GM21737 (cell line): ENCODE data around the gene RNF220.

Experiments used
- ATAC-seq: cut with Tn5 transposase; IDR thresholded peaks from one replicate; pipeline ENCODE4 v1.9.1; 2021; ENCODE audit warnings: mild to moderate bottlenecking, moderate library complexity; ENCODE audit not compliant: unreplicated experiment

The RNF220 gene

GRCh38 chr1:44405031-44405797, at the start of gene RNF220:
RNF220 (plus strand) TSS chr1:44405255.
- ATAC-seq = no peak

GRCh38 chr1:44355582-44356305, 49.3 kb upstream of the RNF220 start:
- no peak for ATAC-seq

GRCh38 chr1:44357710-44358109, 47.3 kb upstream of the RNF220 start:
- no peak for ATAC-seq

GRCh38 chr1:44359234-44359935, 45.7 kb upstream of the RNF220 start:
- no peak for ATAC-seq

GRCh38 chr1:44361478-44361877, 43.6 kb upstream of the RNF220 start:
- no peak for ATAC-seq

- ATAC-seq = no peak
Observed at GRCh38 chr1:44366371-44366975, 38.6 kb upstream of the RNF220 start.

- ATAC-seq = no peak
Observed at GRCh38 chr1:44367944-44368343, 37.1 kb upstream of the RNF220 start.

- ATAC-seq = no peak
Observed at GRCh38 chr1:44368471-44369151, 36.4 kb upstream of the RNF220 start.

- ATAC-seq = no peak
Observed at GRCh38 chr1:44371206-44371605, 33.8 kb upstream of the RNF220 start.

- ATAC-seq = no peak
Observed at GRCh38 chr1:44375547-44375946, 29.5 kb upstream of the RNF220 start.

GRCh38 chr1:44377925-44378784, 26.9 kb upstream of the RNF220 start:
- no peak for ATAC-seq

GRCh38 chr1:44380666-44381177, 24.3 kb upstream of the RNF220 start:
- ATAC-seq = no peak

GRCh38 chr1:44388551-44388950, 16.5 kb upstream of the RNF220 start:
- ATAC-seq = no peak

GRCh38 chr1:44389437-44389836, 15.6 kb upstream of the RNF220 start:
- no peak for ATAC-seq

- no peak for ATAC-seq
Observed at GRCh38 chr1:44390277-44390676, 14.8 kb upstream of the RNF220 start.

GRCh38 chr1:44401256-44402228, 3.5 kb upstream of the RNF220 start:
- ATAC-seq = no peak

- ATAC-seq = no peak
Observed at GRCh38 chr1:44405798-44406736, 1.0 kb downstream of the RNF220 start.
